GM12878 (cell line): ENCODE data around the gene ZIC2.

Experiments
- CTCF ChIP-seq, 3 experiments: IDR thresholded peaks in 2 of 3; conservative IDR thresholded peaks in 1 of 3; 2 replicates each; pipeline ENCODE4 v1.5.1; 2011; ENCODE audit warnings: low read depth in 3 of 3, low read length in 3 of 3, mild to moderate bottlenecking in 3 of 3, control low read depth in 2 of 3, moderate library complexity in 2 of 3, inconsistent platforms in 1 of 3, mixed read lengths in 1 of 3; ENCODE audit not compliant: control insufficient read depth in 2 of 3, insufficient read depth in 1 of 3; ENCODE audit errors: extremely low read depth in 1 of 3
- POLR2A ChIP-seq: IDR thresholded peaks from 2 replicates; pipeline ENCODE4 v1.6.1; 2011; ENCODE audit warnings: low read depth, mild to moderate bottlenecking, low read length
- TF ChIP-seq, protein P1 (sequence below): IDR thresholded peaks from 2 replicates; pipeline ENCODE4 v1.6.1; 2012; ENCODE audit warnings: low read depth, low read length, improper control_type of control experiment
- TF ChIP-seq, protein P2 (sequence below): IDR thresholded peaks from 2 replicates; pipeline ENCODE4 v1.6.1; 2012; ENCODE audit warnings: low read depth, low read length, improper control_type of control experiment

- TF ChIP-seq, protein P1, sequence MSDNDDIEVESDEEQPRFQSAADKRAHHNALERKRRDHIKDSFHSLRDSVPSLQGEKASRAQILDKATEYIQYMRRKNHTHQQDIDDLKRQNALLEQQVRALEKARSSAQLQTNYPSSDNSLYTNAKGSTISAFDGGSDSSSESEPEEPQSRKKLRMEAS, result no peak
- TF ChIP-seq CTCF (IDR thresholded peaks at IDR 0.05 in 2 of 3, conservative IDR thresholded peaks at IDR 0.05 in 1 of 3; ENCODE audit: control insufficient read depth in 2 of 3, extremely low read depth in 1 of 3, insufficient read depth in 1 of 3, low read depth in 3 of 3, low read length in 3 of 3) (no peak), POLR2A (no peak)
- TF ChIP-seq, protein P2, sequence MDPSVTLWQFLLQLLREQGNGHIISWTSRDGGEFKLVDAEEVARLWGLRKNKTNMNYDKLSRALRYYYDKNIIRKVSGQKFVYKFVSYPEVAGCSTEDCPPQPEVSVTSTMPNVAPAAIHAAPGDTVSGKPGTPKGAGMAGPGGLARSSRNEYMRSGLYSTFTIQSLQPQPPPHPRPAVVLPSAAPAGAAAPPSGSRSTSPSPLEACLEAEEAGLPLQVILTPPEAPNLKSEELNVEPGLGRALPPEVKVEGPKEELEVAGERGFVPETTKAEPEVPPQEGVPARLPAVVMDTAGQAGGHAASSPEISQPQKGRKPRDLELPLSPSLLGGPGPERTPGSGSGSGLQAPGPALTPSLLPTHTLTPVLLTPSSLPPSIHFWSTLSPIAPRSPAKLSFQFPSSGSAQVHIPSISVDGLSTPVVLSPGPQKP, result no peak
These were observed 39.7 kb upstream of the ZIC2 start for GRCh38 chr13:99941911-99942310.
